ENCODE results near the gene ARID1B.

- TF ChIP-seq, protein P1, sequence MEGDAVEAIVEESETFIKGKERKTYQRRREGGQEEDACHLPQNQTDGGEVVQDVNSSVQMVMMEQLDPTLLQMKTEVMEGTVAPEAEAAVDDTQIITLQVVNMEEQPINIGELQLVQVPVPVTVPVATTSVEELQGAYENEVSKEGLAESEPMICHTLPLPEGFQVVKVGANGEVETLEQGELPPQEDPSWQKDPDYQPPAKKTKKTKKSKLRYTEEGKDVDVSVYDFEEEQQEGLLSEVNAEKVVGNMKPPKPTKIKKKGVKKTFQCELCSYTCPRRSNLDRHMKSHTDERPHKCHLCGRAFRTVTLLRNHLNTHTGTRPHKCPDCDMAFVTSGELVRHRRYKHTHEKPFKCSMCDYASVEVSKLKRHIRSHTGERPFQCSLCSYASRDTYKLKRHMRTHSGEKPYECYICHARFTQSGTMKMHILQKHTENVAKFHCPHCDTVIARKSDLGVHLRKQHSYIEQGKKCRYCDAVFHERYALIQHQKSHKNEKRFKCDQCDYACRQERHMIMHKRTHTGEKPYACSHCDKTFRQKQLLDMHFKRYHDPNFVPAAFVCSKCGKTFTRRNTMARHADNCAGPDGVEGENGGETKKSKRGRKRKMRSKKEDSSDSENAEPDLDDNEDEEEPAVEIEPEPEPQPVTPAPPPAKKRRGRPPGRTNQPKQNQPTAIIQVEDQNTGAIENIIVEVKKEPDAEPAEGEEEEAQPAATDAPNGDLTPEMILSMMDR (IDR thresholded peaks at IDR 0.05; ENCODE audit: borderline replicate concordance, extremely low read depth, low read length, poor library complexity, severe bottlenecking) = no peak
- no peak for TF ChIP-seq EZH2 (IDR thresholded peaks at IDR 0.05; ENCODE audit: borderline replicate concordance, low read depth, low read length, severe bottlenecking)
Measured at GRCh38 chr6:157097255-157097955, 320.2 kb downstream of the ARID1B start.

Measured in DND-41 (cell line).